Mesodermal cell (in vitro differentiated cells): ENCODE measurements around the gene MEF2C.

Experiments used
- H3K27ac ChIP-seq: 2 replicates; pipeline ENCODE4 v1.7.0; 2013; ENCODE audit warnings: mild to moderate bottlenecking, low read depth, low read length, moderate library complexity; ENCODE audit not compliant: severe bottlenecking
- H3K36me3 ChIP-seq: 2 replicates; pipeline ENCODE4 v1.7.1; 2013; ENCODE audit warnings: mild to moderate bottlenecking, low read length, moderate library complexity; ENCODE audit not compliant: control insufficient read depth, insufficient read depth
- H3K4me1 ChIP-seq: one replicate; pipeline ENCODE4 v1.7.1; 2013; ENCODE audit warnings: mild to moderate bottlenecking, low read length; ENCODE audit not compliant: insufficient read depth, control insufficient read depth, poor library complexity, severe bottlenecking
- H3K4me3 ChIP-seq: 2 replicates; pipeline ENCODE4 v1.7.0; 2013; ENCODE audit warnings: low read length, control low read depth, mild to moderate bottlenecking; ENCODE audit not compliant: insufficient read depth, poor library complexity, severe bottlenecking; ENCODE audit errors: extremely low read depth
- H3K9me3 ChIP-seq: 2 replicates; pipeline ENCODE4 v1.7.1; 2013; ENCODE audit warnings: mild to moderate bottlenecking, low read length, moderate library complexity; ENCODE audit not compliant: control insufficient read depth
- WGBS, 2 experiments: methylation state at CpG; one replicate each; pipeline ENCODE4 v1.1.5; 2013; ENCODE audit warnings: missing lambda C conversion rate in 2 of 2; ENCODE audit not compliant: insufficient coverage in 2 of 2; 5-methylcytosine and 5-hydroxymethylcytosine counted together

The MEF2C gene

GRCh38 chr5:88829775-88830174, 53.2 kb downstream of the MEF2C start:
- Histone ChIP-seq H3K4me3 (no peak overlapping the region), H3K9me3 (no peaks in the 10 kb centered on the region), H3K36me3 (no peaks in the 10 kb centered on the region), H3K27ac (peak overlapping the region; percentile 6), H3K4me1 (peaks cover 41% of the 10 kb centered on the region)
- WGBS, 2 experiments = 86 to 100% methylated on average over 1 of the region's 3 CpGs

- Histone ChIP-seq H3K4me1 (peaks cover 42% of the 10 kb centered on the region), H3K4me3 (no peak overlapping the region), H3K9me3 (no peaks in the 10 kb centered on the region), H3K36me3 (no peaks in the 10 kb centered on the region), H3K27ac (no peak overlapping the region)
- 80 to 95% methylated on average over 2 to 3 of the region's 3 CpGs for WGBS, 2 experiments
These were observed 53.9 kb downstream of the MEF2C start for GRCh38 chr5:88829054-88829453.

- Histone ChIP-seq H3K9me3 (no peaks in the 10 kb centered on the region), H3K4me1 (peaks cover 31% of the 10 kb centered on the region), H3K4me3 (no peak overlapping the region), H3K36me3 (no peaks in the 10 kb centered on the region), H3K27ac (peak overlapping the region; percentile 84)
- no CpG with 5 or more reads among the region's 1 CpG for WGBS, 2 experiments
These were observed 55.0 kb downstream of the MEF2C start for GRCh38 chr5:88827997-88828396.

- Histone ChIP-seq H3K9me3 (no peaks in the 10 kb centered on the region), H3K27ac (peak overlapping the region; percentile 84), H3K4me3 (no peak overlapping the region), H3K36me3 (peaks cover 9% of the 10 kb centered on the region), H3K4me1 (peaks cover 31% of the 10 kb centered on the region)
- WGBS, 2 experiments = 18 to 20% methylated on average over 1 to 2 of the region's 8 CpGs
These were observed 56.1 kb downstream of the MEF2C start for GRCh38 chr5:88826646-88827585.

GRCh38 chr5:88825584-88826315, 57.2 kb downstream of the MEF2C start:
- H3K36me3 ChIP-seq = peaks cover 16% of the 10 kb centered on the region
- no peaks in the 10 kb centered on the region for H3K9me3 ChIP-seq
- no peak overlapping the region for H3K4me3 ChIP-seq
- H3K27ac ChIP-seq = peak overlapping the region; percentile 7
- 50% methylated on average over 1 of the region's 5 CpGs; no CpG with 5 or more reads in 1 of the 2 experiments for WGBS, 2 experiments
- H3K4me1 ChIP-seq = peaks cover 31% of the 10 kb centered on the region

- no peak overlapping the region for H3K27ac ChIP-seq
- 60% methylated on average over 1 of the region's 5 CpGs; no CpG with 5 or more reads in 1 of the 2 experiments for WGBS, 2 experiments
- no peaks in the 10 kb centered on the region for H3K9me3 ChIP-seq
- peaks cover 31% of the 10 kb centered on the region for H3K4me1 ChIP-seq
- H3K36me3 ChIP-seq = peaks cover 16% of the 10 kb centered on the region
- H3K4me3 ChIP-seq = no peak overlapping the region
These were observed 57.9 kb downstream of the MEF2C start for GRCh38 chr5:88824892-88825583.

- WGBS, 2 experiments = 91% methylated on average over 1 of the region's 4 CpGs; no CpG with 5 or more reads in 1 of the 2 experiments
These were observed 58.8 kb downstream of the MEF2C start for GRCh38 chr5:88824141-88824540.

GRCh38 chr5:88823201-88823600, 59.8 kb downstream of the MEF2C start:
- Histone ChIP-seq H3K4me1 (peaks cover 31% of the 10 kb centered on the region), H3K9me3 (no peaks in the 10 kb centered on the region), H3K4me3 (no peak overlapping the region), H3K36me3 (peaks cover 16% of the 10 kb centered on the region), H3K27ac (no peak overlapping the region)
- no CpG with 5 or more reads among the region's 1 CpG for WGBS, 2 experiments

More at GRCh38 chr5:88824141-88824540, 58.8 kb downstream of the MEF2C start:
- peaks cover 16% of the 10 kb centered on the region for H3K36me3 ChIP-seq
- no peak overlapping the region for H3K4me3 ChIP-seq
- H3K4me1 ChIP-seq = peaks cover 28% of the 10 kb centered on the region
- H3K27ac ChIP-seq = no peak overlapping the region
- H3K9me3 ChIP-seq = no peaks in the 10 kb centered on the region

GRCh38 chr5:88821161-88821560, 61.8 kb downstream of the MEF2C start:
- no peaks in the 10 kb centered on the region for H3K9me3 ChIP-seq
- peaks cover 23% of the 10 kb centered on the region for H3K4me1 ChIP-seq
- peaks cover 16% of the 10 kb centered on the region for H3K36me3 ChIP-seq
- 100% methylated on average over 1 of the region's 4 CpGs; no CpG with 5 or more reads in 1 of the 2 experiments for WGBS, 2 experiments
- H3K4me3 ChIP-seq = no peak overlapping the region
- H3K27ac ChIP-seq = no peak overlapping the region

GRCh38 chr5:88820581-88820980, 62.4 kb downstream of the MEF2C start:
- Histone ChIP-seq H3K9me3 (no peaks in the 10 kb centered on the region), H3K36me3 (peaks cover 16% of the 10 kb centered on the region), H3K27ac (no peak overlapping the region), H3K4me3 (no peak overlapping the region), H3K4me1 (peaks cover 20% of the 10 kb centered on the region)
- 80% methylated on average over 1 of the region's 2 CpGs; no CpG with 5 or more reads in 1 of the 2 experiments for WGBS, 2 experiments
